Hepatic stellate cell (primary cell): ENCODE results near the gene NEURL1.
"Not testable (repeated sequence)": the region's sequence is repeated elsewhere in the genome, so short reads cannot be mapped to it uniquely, and the experiment has no call there.

Experiments used
- DNase-seq: peaks from one replicate; pipeline ENCODE4 v3.0.0; 2011; ENCODE audit warnings: low spot score

Gene NEURL1

DNA sequence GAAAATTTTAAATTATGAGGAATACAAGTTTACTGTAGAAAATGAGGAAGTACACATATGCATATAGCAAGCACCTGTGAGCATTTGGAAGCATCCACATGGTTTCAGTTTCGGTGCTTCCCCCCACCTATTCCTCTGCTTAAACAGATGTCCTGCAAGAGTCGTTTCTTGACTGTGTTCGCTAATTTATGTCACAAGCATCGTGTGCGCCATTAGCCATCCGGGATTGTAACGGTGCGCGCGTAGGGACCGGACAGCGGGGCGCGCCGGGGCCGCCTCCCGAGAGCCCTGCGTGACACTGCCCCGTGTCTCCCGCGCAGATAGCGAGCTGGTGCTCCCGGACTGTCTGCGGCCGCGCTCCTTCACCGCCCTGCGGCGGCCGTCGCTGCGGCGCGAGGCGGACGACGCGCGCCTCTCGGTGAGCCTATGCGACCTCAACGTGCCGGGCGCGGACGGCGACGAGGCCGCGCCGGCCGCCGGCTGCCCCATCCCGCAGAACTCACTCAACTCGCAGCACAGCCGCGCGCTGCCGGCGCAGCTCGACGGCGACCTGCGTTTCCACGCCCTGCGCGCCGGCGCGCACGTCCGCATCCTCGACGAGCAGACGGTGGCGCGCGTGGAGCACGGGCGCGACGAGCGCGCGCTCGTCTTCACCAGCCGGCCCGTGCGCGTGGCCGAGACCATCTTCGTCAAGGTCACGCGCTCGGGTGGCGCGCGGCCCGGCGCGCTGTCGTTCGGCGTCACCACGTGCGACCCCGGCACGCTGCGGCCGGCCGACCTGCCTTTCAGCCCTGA, 90.9 kb downstream of the NEURL1 start:
- DNase-seq, result no peak

DNA sequence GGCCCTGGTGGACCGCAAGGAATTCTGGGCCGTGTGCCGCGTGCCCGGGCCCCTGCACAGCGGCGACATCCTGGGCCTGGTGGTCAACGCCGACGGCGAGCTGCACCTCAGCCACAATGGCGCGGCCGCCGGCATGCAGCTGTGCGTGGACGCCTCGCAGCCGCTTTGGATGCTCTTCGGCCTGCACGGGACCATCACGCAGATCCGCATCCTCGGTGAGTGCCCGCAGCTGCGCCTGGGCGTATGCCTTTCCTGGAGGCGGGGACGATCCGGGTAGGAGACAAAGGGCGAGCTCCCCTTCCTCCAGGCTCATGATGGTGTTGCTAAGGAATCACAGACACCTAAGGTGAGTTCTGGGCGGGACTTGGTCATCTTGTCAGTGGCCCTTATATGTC, 91.5 kb downstream of the NEURL1 start:
- DNase-seq, result no peak

DNA sequence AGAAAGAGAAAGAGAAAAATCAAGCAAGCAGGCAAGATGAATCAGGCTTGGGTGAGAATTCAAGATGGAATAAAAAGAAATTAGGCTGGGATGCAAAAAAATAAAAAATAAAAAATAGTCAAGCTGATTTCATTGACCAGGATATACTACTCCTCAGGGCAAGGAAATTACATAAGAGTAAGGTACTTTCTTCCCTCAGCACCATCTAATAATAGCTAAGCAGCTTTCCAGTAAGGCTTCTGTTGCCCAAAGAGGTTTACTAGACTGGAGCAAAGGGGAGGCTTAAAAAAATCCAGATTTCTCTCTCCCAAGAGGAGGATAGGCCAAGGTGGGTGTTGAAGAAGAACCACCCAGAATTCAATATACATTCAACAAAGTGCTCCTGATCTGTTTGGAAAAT, 93.6 kb downstream of the NEURL1 start:
- no peak for DNase-seq

DNA sequence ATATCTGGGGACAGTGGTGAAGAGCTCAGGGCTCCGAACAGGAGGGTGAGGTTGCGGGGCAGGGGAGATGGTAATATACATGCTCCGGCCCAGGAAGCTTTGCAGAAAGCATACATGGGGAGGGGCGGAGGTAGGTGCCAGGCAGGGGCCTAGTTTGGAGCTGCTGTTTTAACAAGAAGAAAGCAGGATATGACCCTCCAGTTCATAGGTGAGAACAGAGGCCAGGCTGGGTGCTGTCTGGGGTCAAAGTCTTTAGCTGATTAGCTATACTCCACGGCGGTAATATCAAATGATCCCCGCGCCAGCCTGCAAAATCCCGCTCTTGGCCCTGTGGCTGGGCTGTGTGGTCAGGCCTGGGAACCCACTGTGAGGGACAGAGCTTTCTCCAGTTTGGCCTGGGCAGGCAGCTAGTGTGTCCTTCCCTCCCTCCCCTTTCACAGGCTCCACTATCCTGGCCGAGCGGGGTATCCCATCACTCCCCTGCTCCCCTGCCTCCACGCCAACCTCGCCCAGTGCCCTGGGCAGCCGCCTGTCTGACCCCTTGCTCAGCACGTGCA, 95.6 kb downstream of the NEURL1 start:
- DNase-seq, result no peak

DNA sequence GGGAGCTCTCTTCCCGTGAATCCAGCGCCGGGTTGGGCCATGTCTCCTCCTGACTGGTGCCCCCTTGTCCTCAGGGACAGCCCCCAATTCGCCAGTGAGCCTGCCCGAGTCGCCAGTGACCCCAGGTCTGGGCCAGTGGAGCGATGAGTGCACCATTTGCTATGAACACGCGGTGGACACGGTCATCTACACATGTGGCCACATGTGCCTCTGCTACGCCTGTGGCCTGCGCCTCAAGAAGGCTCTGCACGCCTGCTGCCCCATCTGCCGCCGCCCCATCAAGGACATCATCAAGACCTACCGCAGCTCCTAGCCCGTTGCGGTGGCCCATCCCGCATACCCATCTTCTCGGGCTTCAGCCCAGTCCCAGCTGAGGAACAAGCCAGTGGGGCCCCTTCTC, 96.6 kb downstream of the NEURL1 start:
- DNase-seq, result no peak

DNA sequence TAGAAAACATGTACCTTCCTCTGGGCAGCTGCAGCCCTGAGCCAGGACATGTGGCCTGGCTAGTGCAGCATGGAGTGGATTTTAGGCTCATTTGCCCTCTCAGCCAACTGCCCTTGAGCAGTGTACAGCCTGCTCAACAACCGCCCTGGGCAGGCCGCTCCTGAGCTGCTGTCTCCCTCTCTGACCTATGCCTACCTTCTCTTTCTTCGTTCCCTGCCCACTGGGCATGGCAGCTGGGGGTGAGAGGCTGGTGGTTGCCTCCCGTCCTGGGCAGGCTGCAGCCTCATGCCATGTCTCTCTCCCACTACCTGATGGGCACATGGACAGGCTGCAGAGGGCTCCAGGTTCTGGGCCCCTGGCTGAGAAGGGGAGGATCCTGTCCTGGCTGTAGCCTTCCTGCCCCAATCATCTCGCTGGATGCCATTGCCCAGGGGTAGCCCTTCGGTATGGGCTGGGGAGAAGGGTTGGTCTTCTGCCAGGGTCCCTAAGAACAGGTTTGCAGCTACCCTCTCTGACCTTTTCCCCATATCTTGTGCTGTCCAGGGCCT, 97.3 kb downstream of the NEURL1 start:
- no peak for DNase-seq

DNA sequence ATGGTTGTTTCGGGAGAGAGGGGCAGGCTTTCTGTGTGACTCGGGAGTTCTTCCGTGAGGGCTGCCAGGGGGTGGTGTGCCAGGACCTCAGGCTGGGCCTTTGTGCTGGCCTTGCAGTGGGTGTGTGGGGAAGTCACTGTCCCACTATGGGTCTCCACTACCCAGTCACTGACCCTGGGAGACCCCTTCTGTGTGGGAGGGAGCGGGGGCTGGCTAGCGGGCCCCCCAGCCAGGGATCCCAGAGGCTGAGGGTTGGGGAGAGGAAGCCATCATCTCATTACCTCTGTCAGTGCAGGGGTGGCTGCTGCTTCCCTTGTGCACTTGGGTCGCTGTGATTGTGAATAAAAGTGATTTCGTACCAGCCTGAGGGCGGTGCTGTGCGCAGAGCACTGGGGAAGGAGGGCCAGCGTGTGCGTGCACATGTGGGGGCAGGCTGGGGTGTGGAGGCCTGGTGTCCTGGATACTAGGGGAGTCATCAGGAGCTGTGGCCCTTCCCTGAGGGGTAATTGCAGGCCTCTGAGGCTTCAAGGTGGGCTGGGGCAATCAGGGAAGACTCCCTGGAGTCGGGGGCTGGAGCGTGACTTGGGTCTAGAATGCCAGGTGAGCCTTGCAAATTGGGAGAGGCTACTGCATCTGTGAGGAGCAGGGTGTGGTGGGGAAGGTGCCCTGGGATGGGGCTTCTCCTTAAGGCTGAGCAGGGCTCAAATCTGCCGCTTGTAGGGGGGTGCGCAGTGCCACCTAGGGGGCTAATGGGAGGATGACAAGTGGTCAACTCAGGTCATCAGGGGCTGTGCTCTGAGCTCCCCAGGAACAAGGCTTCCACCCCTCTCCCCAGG, 98.9 kb downstream of the NEURL1 start:
- DNase-seq, result peak; percentile 85

DNA sequence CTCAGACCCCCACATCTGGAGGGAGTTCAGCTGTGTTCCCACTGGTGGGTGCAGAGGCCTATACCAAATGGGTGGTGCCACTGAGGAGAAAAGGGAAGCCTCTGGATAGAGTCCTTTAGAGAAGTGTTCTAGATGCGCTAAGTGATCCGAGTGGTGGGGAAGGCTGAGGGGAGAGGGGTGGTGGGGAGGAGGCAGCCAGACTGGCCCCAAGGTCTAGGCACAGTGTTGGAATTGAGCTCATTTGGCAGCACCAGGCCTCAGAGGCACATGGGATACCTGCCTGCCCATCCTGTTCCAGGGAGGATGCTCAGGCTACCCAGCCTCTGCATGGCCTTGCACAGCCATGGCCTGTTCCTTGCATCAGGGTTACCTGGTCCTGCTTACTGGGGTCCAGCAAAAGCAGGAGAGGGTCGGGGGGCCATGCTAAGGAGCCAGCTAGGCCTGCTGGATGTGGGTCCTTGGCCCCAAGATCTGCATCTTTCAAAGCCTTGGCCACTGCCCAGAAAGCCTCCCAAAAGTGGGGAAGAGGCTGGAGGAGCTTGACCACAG, 99.6 kb downstream of the NEURL1 start:
- DNase-seq, result no peak

DNA sequence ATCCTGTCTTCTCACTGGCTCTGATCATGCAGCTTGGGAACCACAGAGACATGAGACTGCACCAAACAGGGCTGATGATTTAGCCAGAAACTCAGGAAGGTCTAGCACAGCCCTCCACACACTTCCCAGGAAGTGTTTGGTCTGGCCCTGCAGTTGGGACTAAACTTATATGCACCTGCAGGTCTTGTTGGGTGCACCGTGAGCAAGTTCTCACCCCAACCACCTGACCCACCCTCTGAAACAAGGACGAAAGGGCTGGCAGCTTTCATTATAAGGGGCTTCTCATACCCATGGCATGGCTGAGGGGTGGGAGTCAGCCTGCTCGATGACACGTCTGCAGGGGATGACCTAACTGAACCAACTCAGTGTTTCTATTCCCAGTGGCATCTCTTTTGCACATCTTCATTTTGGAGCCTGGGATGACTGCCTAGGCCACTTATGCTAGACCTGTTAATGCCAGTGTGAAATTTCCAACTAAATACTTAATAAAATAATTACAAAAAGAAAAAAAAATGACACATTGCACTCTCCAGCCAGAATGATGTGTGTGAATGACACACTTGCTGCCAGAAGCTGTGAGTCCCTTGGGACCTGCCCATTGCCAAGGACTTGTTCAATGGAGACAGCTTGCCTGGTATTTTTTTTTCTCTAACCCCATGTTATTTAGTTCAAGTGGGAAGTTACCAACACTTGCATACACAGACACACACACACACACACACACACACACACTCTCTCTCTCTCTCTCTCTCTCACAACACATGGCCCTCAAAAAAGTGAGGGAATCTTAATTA, 102.6 kb downstream of the NEURL1 start:
- no peak for DNase-seq

DNA sequence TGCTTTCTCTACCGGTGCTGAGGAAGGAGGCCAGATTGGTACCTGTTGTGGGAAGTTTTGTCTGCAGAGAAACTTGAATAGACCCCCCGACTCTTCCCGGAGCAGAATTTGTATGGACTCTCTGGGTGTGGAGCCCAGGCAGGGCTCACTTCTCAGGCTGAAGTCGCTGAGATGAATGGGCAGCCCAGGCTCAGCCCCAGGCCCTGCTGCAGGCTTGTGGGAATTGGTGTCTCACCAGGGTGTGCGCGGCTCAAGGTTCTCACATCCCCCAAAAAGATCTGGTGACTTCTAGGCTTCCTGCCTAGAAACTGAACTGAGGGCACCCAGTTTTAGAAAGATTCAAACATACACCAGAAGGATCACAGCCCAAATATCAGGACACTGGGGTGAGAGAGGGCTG, 103.5 kb downstream of the NEURL1 start:
- DNase-seq, result no peak

DNA sequence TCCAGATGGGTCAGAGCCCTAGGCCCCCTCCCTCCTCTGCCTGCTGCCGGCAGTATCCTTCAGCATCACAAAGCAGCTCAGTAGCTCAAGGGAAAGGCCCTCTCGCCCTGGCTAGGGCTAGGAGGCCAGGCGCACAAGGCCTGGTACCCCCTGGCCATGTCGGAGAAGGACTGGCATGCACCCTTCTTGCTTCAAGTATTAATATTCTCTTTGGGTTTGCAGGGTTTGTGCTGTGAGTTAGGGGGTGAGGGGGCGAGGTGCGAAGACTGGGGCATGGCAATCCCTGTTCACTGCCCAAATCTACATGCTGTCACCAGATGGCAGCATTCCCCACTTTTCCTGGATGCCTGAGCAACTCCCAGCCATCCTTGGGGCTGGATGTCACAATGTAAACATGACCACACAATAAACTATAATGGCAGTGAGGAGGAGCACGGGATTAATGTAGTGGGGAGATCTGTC, 105.2 kb downstream of the NEURL1 start:
- DNase-seq, result peak; percentile 96

DNA sequence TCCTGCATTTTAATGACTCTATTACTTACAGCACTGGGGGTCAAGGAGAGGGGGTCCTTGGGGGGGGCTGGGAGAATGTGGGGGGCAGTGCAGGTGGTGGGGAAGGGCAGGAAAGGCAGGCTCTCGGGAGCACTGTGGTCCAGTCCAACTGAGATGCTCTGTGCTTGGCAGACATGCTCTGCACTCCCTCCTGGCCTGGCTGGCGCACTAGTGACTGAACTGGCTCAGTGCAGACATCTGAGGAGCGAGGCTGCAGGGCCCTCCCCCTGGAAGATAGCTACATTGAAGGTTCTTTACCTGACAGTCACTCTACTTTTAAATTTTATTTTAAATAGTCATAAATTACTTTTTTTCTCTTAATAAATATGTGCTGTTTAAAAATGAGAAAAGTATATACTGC, 105.7 kb downstream of the NEURL1 start:
- DNase-seq, result no peak

DNA sequence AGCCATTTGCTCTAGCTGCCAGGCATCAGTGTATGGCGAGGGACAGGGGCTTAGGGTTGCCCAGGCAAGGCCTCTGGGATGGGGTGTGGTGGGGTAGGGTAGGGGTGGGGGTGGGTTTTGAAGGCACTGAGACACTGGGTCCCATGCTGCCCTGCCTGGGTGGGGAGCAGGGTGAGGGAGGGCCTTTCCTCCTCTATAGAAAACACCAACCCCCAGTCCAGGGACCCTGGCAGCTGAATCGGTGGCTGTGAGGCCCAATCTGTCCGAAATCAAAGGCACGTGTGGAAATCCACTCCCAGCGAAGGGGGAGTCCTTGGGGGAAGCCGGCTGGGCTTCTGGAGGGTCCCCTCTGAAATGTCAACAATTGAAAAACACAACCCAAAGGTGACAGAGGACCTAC, 106.4 kb downstream of the NEURL1 start:
- DNase-seq, result no peak

DNA sequence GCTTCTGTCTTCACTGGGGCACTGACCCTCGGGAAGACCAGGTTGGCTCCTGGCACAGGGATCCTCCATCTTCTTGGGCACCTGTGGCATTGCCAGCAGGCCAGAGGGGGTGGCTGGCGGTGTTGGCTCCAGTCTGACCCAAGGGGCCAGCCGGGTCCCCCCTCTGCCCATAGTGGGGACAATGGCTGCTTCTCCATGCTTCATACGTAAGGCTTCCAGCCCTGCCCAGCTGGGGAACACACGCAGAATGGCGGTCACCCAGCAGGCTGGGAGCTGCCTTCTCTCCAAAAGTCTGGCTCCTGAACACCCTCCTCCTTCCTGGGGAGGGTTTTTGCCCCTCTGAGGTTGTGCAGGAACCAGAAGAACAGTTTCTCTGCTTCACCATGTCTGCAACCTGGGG, 106.8 kb downstream of the NEURL1 start:
- no peak for DNase-seq

DNA sequence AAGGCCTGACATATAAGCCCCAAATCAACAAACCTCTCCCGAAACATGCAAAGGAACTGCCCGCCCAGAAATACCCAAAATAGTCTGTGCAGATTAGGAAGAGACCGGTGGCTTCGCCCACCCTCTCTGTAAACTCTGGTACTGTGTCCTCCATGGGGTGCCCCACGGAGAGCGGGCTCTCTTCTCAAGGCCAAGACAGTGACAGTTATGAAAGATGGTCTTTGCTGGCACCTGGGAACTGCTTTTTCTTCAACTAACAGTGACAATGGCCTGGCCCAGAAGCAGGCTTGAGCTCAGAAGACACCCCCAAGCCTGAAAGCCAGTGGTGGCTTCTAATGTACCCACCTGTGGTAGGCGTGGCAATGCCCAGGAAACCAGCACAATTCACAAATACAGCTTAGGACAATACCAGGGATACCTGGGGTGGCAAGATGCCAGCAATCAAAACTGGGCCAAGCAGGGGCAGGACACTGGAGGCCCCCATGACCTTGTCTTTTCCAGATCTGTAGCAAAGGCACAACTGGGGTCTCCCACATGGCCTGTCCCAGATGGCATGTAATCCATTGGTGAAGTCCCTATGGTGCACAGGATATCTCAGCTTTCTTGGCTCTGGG, 107.6 kb downstream of the NEURL1 start:
- no peak for DNase-seq

DNA sequence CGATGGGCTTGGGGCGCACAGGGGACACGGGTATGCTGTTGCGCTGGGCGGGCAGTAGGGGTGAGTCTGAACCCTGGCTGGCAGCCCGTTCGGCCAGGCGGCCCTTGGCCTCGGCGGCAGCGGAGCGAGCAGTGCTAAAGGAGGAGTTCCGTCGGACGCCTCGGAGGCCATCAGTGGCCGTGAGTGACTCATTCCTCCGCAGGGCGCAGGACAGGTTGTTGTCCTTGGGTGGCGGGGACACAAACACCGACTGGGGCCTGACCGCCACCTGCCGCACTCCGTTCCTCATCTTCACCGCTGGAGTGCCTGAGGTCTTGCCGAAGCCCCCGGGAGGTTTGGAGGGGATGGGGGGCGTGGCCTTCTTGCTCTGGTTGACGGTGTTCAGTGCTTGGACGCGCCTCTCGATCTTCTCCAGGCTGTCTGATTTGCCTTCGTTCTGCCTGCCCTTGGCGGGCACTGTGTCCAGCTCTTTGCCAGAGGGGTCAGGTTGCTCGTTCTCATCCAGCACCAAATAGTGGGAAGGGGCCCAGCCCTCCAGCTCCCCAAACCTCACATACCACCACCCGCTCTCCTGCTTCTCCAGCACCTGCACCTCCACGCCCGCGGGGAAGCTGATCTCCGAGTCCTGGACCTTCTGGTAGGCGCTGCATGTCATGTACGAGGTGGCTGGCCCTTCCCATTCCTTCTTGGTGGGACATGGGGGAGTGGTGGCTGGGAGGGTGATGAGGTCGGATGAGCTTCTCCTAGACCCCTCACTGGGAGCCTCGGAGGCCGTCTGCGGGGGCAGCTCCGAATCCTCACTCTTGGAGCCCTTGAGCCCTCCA, 108.7 kb downstream of the NEURL1 start:
- no peak for DNase-seq

DNA sequence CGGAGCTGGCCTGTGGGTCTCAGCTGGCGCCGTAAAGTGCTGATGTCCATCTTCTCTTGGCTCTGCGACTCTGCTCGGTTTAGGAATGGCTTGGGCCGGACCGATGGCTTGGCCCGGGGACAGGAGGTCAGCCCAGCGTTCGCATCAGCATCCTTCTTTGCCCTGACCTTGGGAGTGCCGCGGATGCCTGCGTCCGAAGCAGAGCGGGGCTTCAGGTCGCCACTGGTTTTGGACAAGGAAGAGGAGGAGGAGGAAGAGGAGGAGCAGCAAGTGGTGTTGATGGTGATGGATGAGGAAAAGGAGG, 109.3 kb downstream of the NEURL1 start:
- no peak for DNase-seq

DNA sequence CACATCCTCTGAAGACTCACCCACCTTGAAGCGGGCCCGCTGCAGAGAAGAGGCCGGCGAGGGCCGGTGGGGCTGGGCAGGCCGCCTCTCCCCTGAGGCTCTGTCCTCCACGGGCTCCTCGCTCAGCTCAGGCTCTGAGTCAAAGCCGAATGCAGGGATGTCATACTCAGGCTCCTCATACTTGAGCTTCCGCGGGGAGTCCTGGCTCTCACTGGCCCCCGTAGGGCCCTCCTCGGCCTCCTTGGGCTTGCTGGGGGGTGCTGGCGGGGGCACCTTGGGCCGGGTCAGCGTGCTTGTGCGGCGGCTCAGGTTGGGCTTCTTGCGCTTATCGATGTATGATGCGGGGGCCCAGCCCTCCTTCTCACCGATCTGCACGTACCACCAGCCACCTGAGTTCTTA, 109.9 kb downstream of the NEURL1 start:
- DNase-seq, result no peak

DNA sequence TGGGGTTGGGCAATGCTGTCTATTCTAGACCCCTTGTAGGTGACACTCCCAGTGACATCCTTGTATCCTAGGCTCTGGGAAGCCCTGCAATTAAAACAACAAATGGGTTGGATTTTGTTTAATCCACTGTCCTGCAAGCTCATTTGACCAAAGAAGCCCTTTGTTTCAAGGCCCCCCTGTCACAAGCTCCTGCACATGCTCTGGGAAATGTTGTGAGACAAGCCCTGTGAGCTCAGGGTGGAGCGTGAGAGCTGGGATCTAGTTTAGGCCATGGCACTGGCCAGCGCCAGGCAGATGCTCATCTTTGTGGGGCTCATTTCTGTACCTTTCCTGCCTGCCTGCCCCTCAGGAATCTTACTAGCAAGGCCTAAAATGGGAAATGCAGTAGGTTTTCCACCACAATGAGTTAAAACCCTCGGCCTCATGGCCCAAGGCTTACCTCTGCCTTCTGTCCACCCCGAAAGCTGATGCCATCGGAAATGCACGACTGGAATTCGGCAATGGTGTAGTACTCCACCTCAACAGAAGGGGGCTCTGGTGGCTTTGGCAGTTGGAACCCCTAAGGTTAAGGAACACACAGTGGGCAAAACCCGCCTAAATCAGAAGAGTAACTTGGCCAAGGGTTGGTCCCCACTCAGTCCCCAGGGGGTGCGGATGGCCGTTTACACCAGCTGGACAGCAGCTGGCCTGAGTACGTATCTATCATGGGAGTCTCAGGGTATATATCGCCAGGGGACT, 112.0 kb downstream of the NEURL1 start:
- peak; percentile 91 for DNase-seq

DNA sequence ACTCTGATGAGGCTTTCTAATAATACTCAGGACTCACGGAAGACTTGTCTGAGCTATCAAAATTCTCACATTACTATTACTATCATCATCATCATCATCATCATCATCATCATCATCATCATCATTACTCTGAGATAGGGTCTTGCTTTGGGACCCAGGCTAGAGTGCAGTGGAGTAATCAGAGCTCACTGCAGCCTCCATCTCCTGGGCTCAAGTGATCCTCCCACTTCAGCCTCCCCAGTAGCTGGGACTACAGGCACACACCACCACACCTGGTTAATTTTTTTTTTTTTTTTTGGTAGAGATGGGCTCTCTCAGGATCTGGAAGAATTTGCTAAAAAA, 112.6 kb downstream of the NEURL1 start:
- not testable (repeated sequence) for DNase-seq
